Mesendoderm (in vitro differentiated cells): ENCODE measurements around the gene OSBPL10.

Experiments used
- DNase-seq: peaks from one replicate; pipeline ENCODE4 v3.0.0; 2013
- H2AK5ac ChIP-seq: 2 replicates; pipeline ENCODE4 v1.6.1; 2013; ENCODE audit warnings: low read length, inconsistent platforms
- H2BK120ac ChIP-seq: 2 replicates; pipeline ENCODE4 v1.6.1; 2013; ENCODE audit warnings: low read depth, mild to moderate bottlenecking, low read length, moderate library complexity, mixed read lengths
- H2BK15ac ChIP-seq: replicated peaks from 2 replicates; pipeline ENCODE4 v1.6.1; 2013; ENCODE audit warnings: low read depth, mild to moderate bottlenecking, moderate library complexity
- H2BK5ac ChIP-seq: 2 replicates; pipeline ENCODE4 v1.6.1; 2013; ENCODE audit warnings: low read length, inconsistent platforms
- H3K18ac ChIP-seq: 2 replicates; pipeline ENCODE4 v1.6.1; 2013; ENCODE audit warnings: mild to moderate bottlenecking, low read length, mixed read lengths
- H3K23ac ChIP-seq: one replicate; pipeline ENCODE4 v1.6.1; 2013; ENCODE audit warnings: low read length
- H3K27ac ChIP-seq: 2 replicates; pipeline ENCODE4 v1.5.1; 2013; ENCODE audit warnings: low read depth, mild to moderate bottlenecking, inconsistent platforms, low read length, moderate library complexity
- H3K27me3 ChIP-seq: 2 replicates; pipeline ENCODE4 v1.6.1; 2013; ENCODE audit warnings: low read length, control low read depth, mild to moderate bottlenecking, inconsistent platforms; ENCODE audit not compliant: insufficient read depth, poor library complexity
- H3K36me3 ChIP-seq: 2 replicates; pipeline ENCODE4 v1.6.1; 2013; ENCODE audit warnings: low read length, inconsistent platforms; ENCODE audit not compliant: control insufficient read depth, insufficient read depth
- H3K4ac ChIP-seq: one replicate; pipeline ENCODE4 v1.6.1; 2013; ENCODE audit warnings: low read depth, mild to moderate bottlenecking, low read length, moderate library complexity
- H3K4me1 ChIP-seq: 2 replicates; pipeline ENCODE4 v1.6.1; 2013; ENCODE audit warnings: low read depth, low read length, inconsistent platforms; ENCODE audit not compliant: control insufficient read depth
- H3K4me2 ChIP-seq: 2 replicates; pipeline ENCODE4 v1.6.1; 2013; ENCODE audit warnings: low read length
- H3K4me3 ChIP-seq: 2 replicates; pipeline ENCODE4 v1.5.1; 2013; ENCODE audit warnings: mild to moderate bottlenecking, low read length
- H3K56ac ChIP-seq: one replicate; pipeline ENCODE4 v1.6.1; 2013; ENCODE audit warnings: low read length
- H3K79me1 ChIP-seq: 2 replicates; pipeline ENCODE4 v1.6.1; 2013; ENCODE audit warnings: low read length, inconsistent platforms
- H3K79me2 ChIP-seq: 2 replicates; pipeline ENCODE4 v1.6.1; 2013; ENCODE audit warnings: mild to moderate bottlenecking, low read length; ENCODE audit not compliant: control insufficient read depth, insufficient read depth
- H3K9ac ChIP-seq: 2 replicates; pipeline ENCODE4 v1.6.1; 2013; ENCODE audit warnings: low read length, inconsistent platforms
- H4K5ac ChIP-seq: one replicate; pipeline ENCODE4 v1.6.1; 2013; ENCODE audit warnings: low read length
- H4K8ac ChIP-seq: one replicate; pipeline ENCODE4 v1.6.1; 2013; ENCODE audit warnings: low read depth, mild to moderate bottlenecking, control low read depth, low read length, moderate library complexity
- WGBS: extraction: QIAGEN DNeasy Blood & Tissue Kit; methylation state at CpG from one replicate; pipeline ENCODE4 v1.1.7; 2013; ENCODE audit warnings: low lambda C conversion rate, missing lambda C conversion rate; ENCODE audit not compliant: insufficient coverage; ENCODE audit errors: extremely low coverage; 5-methylcytosine and 5-hydroxymethylcytosine counted together

OSBPL10 gene

DNA sequence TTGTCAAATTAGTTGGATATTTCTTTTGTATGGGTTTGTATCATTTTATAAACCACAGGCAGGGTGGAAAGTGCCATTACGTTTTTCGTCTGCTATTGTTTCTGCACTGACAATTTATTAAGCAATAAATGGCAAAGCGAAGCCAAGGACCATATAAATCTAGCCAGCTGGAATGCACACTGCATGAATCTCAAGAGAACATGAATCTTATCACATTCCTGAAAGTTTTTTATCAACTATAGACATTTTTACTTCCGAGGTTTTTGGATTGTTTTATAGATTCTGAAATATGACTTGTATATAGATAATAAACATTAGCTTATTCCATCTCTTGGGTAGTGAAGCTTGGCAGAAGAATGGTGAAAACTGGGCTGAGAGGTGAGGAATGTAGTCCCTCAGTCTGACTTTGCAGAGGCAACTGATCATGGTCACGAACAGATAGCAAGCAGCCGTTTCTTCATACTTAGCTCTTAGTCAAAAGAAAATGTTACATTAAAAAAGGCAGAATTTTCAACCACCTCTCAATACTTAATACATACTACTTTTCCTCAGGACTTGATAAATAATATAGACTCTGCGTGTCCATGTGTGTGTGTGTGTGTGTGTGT, 102.7 kb downstream of the OSBPL10 start:
- no CpG with 5 or more reads among the region's 7 CpGs for WGBS
- Histone ChIP-seq H3K79me1 (peaks cover 6% of the 10 kb centered on the region), H3K27ac (no peak overlapping the region), H3K4me3 (no peak overlapping the region), H3K79me2 (peaks cover 8% of the 10 kb centered on the region), H3K9ac (no peak overlapping the region), H3K4me1 (peaks cover 7% of the 10 kb centered on the region), H4K5ac (no peak overlapping the region), H2BK5ac (no peak overlapping the region), H2BK120ac (no peak overlapping the region), H3K18ac (no peak overlapping the region), H2AK5ac (no peak overlapping the region), H3K36me3 (no peaks in the 10 kb centered on the region), H3K27me3 (no peaks in the 10 kb centered on the region), H3K56ac (no peak overlapping the region), H2BK15ac (no peak overlapping the region), H3K4me2 (no peak overlapping the region), H3K23ac (no peak overlapping the region), H3K4ac (no peak overlapping the region), H4K8ac (no peak overlapping the region)
- DNase-seq, result no peak

DNA sequence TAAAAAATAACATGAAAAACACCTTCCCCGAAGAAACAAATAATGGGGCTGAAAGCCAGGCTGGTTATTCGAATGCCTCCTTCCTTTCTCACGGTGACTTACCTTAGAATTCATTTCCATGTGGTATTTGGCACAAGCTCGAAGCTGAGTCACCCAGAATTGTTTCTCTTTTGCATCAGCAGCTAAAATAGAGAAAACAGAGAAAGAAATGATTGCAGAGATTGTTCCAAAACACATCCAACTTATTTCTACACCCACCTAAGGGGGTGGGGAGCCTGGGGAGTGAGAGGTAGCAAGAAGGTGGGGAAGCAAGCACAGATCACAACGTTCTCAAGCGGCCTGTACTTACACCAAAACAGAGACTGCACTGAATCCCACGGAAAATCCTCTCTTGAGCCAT, 104.7 kb downstream of the OSBPL10 start:
- peak; percentile 76 for DNase-seq
- peaks cover 3% of the 10 kb centered on the region for H3K4me1 ChIP-seq
- H4K8ac ChIP-seq, result peak overlapping the region; percentile 43
- peak overlapping the region; percentile 58 for H3K56ac ChIP-seq
- H3K36me3 ChIP-seq, result no peaks in the 10 kb centered on the region
- H3K4me3 ChIP-seq, result no peak overlapping the region
- H3K4ac ChIP-seq, result no peak overlapping the region
- WGBS, result no CpG with 5 or more reads among the region's 7 CpGs
- H3K9ac ChIP-seq, result no peak overlapping the region
- no peak overlapping the region for H2BK15ac ChIP-seq
- H3K79me2 ChIP-seq, result peaks cover 8% of the 10 kb centered on the region
- H3K18ac ChIP-seq, result peak overlapping the region; percentile 90
- H2AK5ac ChIP-seq, result no peak overlapping the region
- H3K27ac ChIP-seq, result peak overlapping the region; percentile 33
- no peaks in the 10 kb centered on the region for H3K27me3 ChIP-seq
- H2BK5ac ChIP-seq, result no peak overlapping the region
- H3K23ac ChIP-seq, result no peak overlapping the region
- H4K5ac ChIP-seq, result no peak overlapping the region
- peaks cover 4% of the 10 kb centered on the region for H3K79me1 ChIP-seq
- H3K4me2 ChIP-seq, result no peak overlapping the region
- H2BK120ac ChIP-seq, result no peak overlapping the region

DNA sequence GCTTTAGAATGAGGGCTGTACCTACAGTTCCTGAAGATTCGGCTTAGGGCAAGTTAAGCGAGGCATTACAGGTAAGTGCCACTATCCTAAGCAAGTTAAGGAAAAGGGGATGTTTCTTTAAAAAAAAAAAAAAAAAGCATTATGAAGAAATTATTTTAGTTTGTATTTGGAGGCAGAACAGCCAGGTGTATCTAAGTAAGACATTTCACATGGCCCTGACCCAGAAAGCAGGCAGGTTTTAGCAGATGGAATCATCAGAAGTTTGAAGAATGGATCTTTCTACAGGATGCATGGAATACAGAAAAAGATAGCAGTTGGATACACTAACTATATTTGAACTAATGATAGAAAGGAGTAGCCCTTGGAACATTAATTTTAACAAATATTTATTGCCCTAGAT, 105.6 kb downstream of the OSBPL10 start:
- Histone ChIP-seq H3K79me1 (no peaks in the 10 kb centered on the region), H3K27ac (no peak overlapping the region), H3K4me2 (no peak overlapping the region), H3K56ac (no peak overlapping the region), H3K9ac (no peak overlapping the region), H3K36me3 (no peaks in the 10 kb centered on the region), H3K18ac (no peak overlapping the region), H3K79me2 (peaks cover 5% of the 10 kb centered on the region), H2BK5ac (no peak overlapping the region), H2AK5ac (no peak overlapping the region), H4K5ac (no peak overlapping the region), H3K4me3 (no peak overlapping the region), H2BK120ac (no peak overlapping the region), H2BK15ac (no peak overlapping the region), H3K4me1 (peaks cover 3% of the 10 kb centered on the region), H3K23ac (no peak overlapping the region), H3K4ac (no peak overlapping the region), H3K27me3 (no peaks in the 10 kb centered on the region), H4K8ac (no peak overlapping the region)
- no peak for DNase-seq
- WGBS, result no CpG with 5 or more reads among the region's 2 CpGs

DNA sequence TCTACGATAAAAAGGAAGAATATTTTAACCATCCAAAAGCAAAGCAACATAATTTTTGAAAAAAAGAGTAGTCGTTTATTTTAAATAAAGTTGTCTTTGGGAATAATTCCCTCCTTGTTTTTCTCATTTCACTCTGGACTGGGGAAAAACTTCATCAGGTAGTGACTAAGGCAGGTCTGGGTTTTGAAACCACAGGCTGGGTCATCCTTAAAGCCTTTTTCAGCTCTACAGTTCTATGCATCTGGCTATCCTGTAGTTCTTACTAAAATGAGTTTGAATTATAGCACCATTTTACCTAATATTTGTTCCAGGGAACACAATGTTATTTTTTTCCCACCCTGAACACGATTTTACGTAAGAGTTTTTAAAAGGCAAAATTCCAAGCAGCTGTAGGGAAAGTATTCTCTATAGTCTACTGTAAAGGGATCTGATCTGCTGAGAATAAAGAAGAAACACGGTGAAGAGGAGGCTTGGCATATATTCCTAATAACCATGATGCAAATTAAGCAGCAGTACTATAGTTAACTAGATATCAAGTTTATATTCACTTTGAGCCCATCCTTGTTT, 107.7 kb downstream of the OSBPL10 start:
- Histone ChIP-seq H3K27ac (no peak overlapping the region), H3K27me3 (no peaks in the 10 kb centered on the region), H3K18ac (no peak overlapping the region), H2AK5ac (no peak overlapping the region), H3K4ac (no peak overlapping the region), H4K5ac (no peak overlapping the region), H2BK120ac (no peak overlapping the region), H3K4me2 (no peak overlapping the region), H4K8ac (no peak overlapping the region), H3K23ac (no peak overlapping the region), H3K4me3 (no peak overlapping the region), H3K79me1 (no peaks in the 10 kb centered on the region), H3K4me1 (peaks cover 3% of the 10 kb centered on the region), H2BK5ac (no peak overlapping the region), H3K56ac (no peak overlapping the region), H3K9ac (no peak overlapping the region), H2BK15ac (no peak overlapping the region), H3K79me2 (no peaks in the 10 kb centered on the region), H3K36me3 (no peaks in the 10 kb centered on the region)
- DNase-seq, result no peak
- no CpG with 5 or more reads among the region's 5 CpGs for WGBS

DNA sequence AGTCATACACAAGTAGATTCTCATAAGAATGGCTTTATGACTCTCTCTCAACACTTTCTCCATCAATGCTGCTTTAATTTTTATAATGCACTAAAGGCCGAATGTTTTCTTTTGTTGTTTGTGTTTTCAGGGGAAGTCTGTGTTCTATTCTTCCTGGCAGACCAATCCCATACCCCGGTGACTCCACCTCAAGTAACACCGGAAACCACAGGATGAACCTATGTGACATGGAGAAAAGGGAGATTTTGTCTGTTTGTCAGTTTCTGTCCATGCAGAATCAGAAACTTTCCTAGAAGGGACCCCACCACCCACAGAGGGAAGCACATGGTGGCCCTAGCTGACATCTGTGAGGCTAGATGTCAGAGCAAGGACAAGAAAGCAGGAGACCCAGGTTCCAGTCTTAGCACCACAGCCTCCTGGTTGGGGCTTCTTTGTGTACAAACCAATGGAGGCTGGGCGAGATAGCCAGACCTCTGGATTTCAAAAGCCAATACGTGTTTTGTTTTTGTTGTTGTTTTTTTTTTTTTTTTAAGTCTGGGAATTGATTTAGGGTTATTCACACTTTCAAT, 109.0 kb downstream of the OSBPL10 start:
- Histone ChIP-seq H3K79me2 (no peaks in the 10 kb centered on the region), H3K56ac (no peak overlapping the region), H3K4ac (no peak overlapping the region), H3K9ac (no peak overlapping the region), H3K27me3 (no peaks in the 10 kb centered on the region), H3K23ac (no peak overlapping the region), H3K79me1 (no peaks in the 10 kb centered on the region), H2BK15ac (no peak overlapping the region), H2BK120ac (no peak overlapping the region), H2AK5ac (no peak overlapping the region), H3K4me1 (peaks cover 3% of the 10 kb centered on the region), H3K36me3 (no peaks in the 10 kb centered on the region), H3K18ac (no peak overlapping the region), H3K4me2 (no peak overlapping the region), H4K8ac (no peak overlapping the region), H2BK5ac (no peak overlapping the region), H4K5ac (no peak overlapping the region), H3K27ac (no peak overlapping the region), H3K4me3 (no peak overlapping the region)
- no peak for DNase-seq
- WGBS, result no CpG with 5 or more reads among the region's 5 CpGs
